SK-N-SH treated with all-trans-retinoic acid at 6 μM for 48 hours (cell line): ENCODE results near the gene STUM.

Source experiments
- CREB5 ChIP-seq: fragments of 250-450 bp; sonication (Bioruptor Pico); IDR thresholded peaks from 2 replicates; pipeline ENCODE4 v1.5.1; 2020; ENCODE audit warnings: low read depth, mild to moderate bottlenecking, moderate library complexity
- ISL1 ChIP-seq: fragments of 250-450 bp; sonication (Bioruptor Pico); IDR thresholded peaks from 2 replicates; pipeline ENCODE4 v2.1.2; 2022; ENCODE audit warnings: mild to moderate bottlenecking, moderate library complexity
- ZNF70 ChIP-seq: fragments of 450-650 bp; formaldehyde crosslinking; IDR thresholded peaks from 2 replicates; pipeline ENCODE4 v1.5.0; 2020; ENCODE audit warnings: mild to moderate bottlenecking, moderate library complexity
- ZNF8 ChIP-seq: fragments of 450-650 bp; formaldehyde crosslinking; IDR thresholded peaks from 2 replicates; pipeline ENCODE4 v1.5.0; 2020; ENCODE audit warnings: mild to moderate bottlenecking, moderate library complexity

- no peak for TF ChIP-seq ZNF8 (CRISPR knock-in tag)
- TF ChIP-seq ISL1 = no peak
- TF ChIP-seq CREB5 (CRISPR knock-in tag) = no peak
- TF ChIP-seq ZNF70 = no peak
Measured at GRCh38 chr1:226646026-226646869, 97.7 kb downstream of the STUM start.
